Measurements from ENCODE around the gene WDR87.

DNA sequence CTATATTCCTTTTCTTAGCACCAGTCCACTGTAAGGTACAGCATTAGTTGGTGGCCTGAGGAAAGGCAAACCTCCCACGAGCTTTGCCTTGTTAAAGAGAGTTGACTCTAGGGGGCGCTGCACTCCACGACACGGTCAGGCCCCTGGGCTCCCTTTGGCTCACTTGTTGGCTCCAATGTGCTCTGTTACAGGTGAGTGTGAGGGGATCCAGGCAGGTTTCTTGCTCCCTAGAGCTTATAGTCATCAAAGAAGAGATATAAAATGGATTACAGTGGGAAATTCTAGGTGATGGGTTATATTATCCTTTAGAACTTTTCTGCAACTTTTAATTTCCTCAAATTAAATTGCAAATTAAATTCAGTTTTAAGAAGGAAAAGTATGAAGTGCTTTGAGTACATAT is 3.7 kb downstream of the WDR87 start:
- TF ChIP-seq CTCF (IDR thresholded peaks at IDR 0.05; ENCODE audit: low read depth, low read length) (peak; percentile 97), EZH2phosphoT487 (IDR thresholded peaks at IDR 0.05; ENCODE audit: low read depth) (no peak)
